Panc1 (cell line): Measurements from ENCODE around the gene ELK1. TPM values are rescaled to one million over a fixed set of nuclear protein-coding genes. Genes with fewer than 3 reads are reported as not detected.

Source experiments
- ATAC-seq: fragments of 200-7000 bp; cut with Tn5 transposase; 2 replicates; pipeline ENCODE4 v1.9.1; 2020; ENCODE audit warnings: mild to moderate bottlenecking, moderate library complexity
- BruUV-seq: library from RNA; stranded (reverse); fragments of 400-500 nt; replicated peaks from 2 replicates; lab custom pipeline; 2021; lab: Mats Ljungman, UMichigan
- CTCF ChIA-PET: fragments of 300-600 bp; sonication (Branson Sonifier 250); formaldehyde crosslinking; loops from one replicate; lab custom pipeline; 2022; ENCODE audit warnings: antibody characterized with exemption; lab: Charles Lee
- POLR2A ChIA-PET: fragments of 300-600 bp; sonication (Branson Sonifier 250); formaldehyde crosslinking; loops from one replicate; lab custom pipeline; 2022; ENCODE audit warnings: antibody characterized with exemption; lab: Charles Lee
- DNase-seq: peaks from one replicate; pipeline ENCODE4 v3.0.0-alpha.2; 2010; ENCODE audit warnings: low read depth, low spot score
- H3K27ac ChIP-seq: 2 replicates; pipeline ENCODE4 v1.5.1; 2011; ENCODE audit warnings: mild to moderate bottlenecking, low read length, inconsistent platforms
- H3K27me3 ChIP-seq: fragments of 200-500 bp; sonication (Bioruptor generic); 2 replicates; pipeline ENCODE4 v1.6.0; 2014; ENCODE audit warnings: low read length, inconsistent platforms; ENCODE audit not compliant: control insufficient read depth, insufficient read depth
- H3K36me3 ChIP-seq: fragments of 200-500 bp; sonication (Bioruptor generic); 2 replicates; pipeline ENCODE4 v1.5.1; 2014; ENCODE audit warnings: inconsistent platforms, mild to moderate bottlenecking, low read length, moderate library complexity; ENCODE audit not compliant: control insufficient read depth, insufficient read depth
- H3K4me1 ChIP-seq: 2 replicates; pipeline ENCODE4 v1.5.1; 2011; ENCODE audit warnings: inconsistent platforms, mild to moderate bottlenecking, low read length, moderate library complexity; ENCODE audit not compliant: control insufficient read depth, insufficient read depth
- H3K4me3 ChIP-seq, 2 experiments: 2 replicates each; pipeline ENCODE4 v1.5.1; 2011 to 2012; ENCODE audit warnings: low read depth in 2 of 2, low read length in 2 of 2, mild to moderate bottlenecking in 2 of 2, inconsistent platforms in 1 of 2, moderate library complexity in 1 of 2
- H3K9me3 ChIP-seq: fragments of 200-500 bp; sonication (Bioruptor generic); 2 replicates; pipeline ENCODE4 v1.5.1; 2014; ENCODE audit warnings: low read depth, mild to moderate bottlenecking, inconsistent platforms, low read length, moderate library complexity; ENCODE audit not compliant: control insufficient read depth, insufficient read depth
- POLR2AphosphoS5 ChIP-seq: IDR thresholded peaks from 2 replicates; pipeline ENCODE4 v1.6.1; 2012; ENCODE audit warnings: mild to moderate bottlenecking, low read depth, low read length, moderate library complexity
- SIN3A ChIP-seq: IDR thresholded peaks from 2 replicates; pipeline ENCODE4 v1.6.1; 2012; ENCODE audit warnings: low read depth, mild to moderate bottlenecking, low read length, moderate library complexity, borderline replicate concordance; ENCODE audit not compliant: insufficient read depth
- TCF7L2 ChIP-seq: IDR thresholded peaks from 2 replicates; pipeline ENCODE4 v1.6.1; 2011; ENCODE audit warnings: mild to moderate bottlenecking, low read depth, low read length, inconsistent platforms
- in situ Hi-C: cut with HindIII; loops from 2 replicates; pipeline ENCODE4 v1.10.0; 2016; ENCODE audit warnings: low sequenced_read_pairs, low pct_unique_long_range_greater_than_20kb
- intact Hi-C: fragments of 100-400 bp; cut with micrococcal nuclease; formaldehyde crosslinking; loops from one replicate; pipeline ENCODE4 v1.10.0; 2022; ENCODE audit not compliant: unreplicated experiment
- total RNA-seq: library from RNA; stranded (reverse); gene quantifications from one replicate; pipeline ENCODE4 v1.2.1, GENCODE V29; 2021; ENCODE audit not compliant: unreplicated experiment
- TF ChIP-seq, protein P1 (sequence below), 2 experiments: IDR thresholded peaks; 2 replicates each; pipeline ENCODE4 v1.6.1; 2011 to 2012; ENCODE audit warnings: low read depth in 2 of 2, control low read depth in 1 of 2, low read length in 1 of 2, mild to moderate bottlenecking in 1 of 2, moderate library complexity in 1 of 2; ENCODE audit not compliant: insufficient read depth in 1 of 2
- TF ChIP-seq, protein P2 (sequence below): fragments of 450-650 bp; IDR thresholded peaks from 2 replicates; pipeline ENCODE4 v1.5.1; 2017; ENCODE audit warnings: mild to moderate bottlenecking

ELK1 gene
- total RNA-seq, 1 experiment from 2014 or later = 64.6 TPM

DNA sequence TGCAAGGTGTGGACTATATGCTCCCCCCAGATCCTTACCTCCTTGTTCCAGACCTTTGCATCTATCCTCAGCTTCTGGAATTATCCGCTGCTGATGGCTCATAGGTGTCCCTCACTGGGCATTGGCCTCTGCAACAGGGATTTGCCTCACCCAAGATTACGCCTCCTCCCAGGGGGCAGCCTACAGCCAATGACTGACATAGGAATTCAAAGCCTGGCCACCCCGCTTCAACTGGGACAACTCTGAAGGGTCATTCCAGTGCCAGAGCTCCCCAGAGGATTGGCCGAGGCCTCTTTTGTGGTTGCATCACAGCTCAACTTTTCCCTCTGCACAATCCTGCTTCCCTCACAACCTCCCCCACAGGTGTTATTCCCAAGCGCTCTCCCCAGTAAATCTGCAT, 35.7 kb downstream of the ELK1 start:
- intact Hi-C loops = no loop called here
- no peak overlapping the region for H3K27ac ChIP-seq
- CTCF ChIA-PET = no interaction called here

DNA sequence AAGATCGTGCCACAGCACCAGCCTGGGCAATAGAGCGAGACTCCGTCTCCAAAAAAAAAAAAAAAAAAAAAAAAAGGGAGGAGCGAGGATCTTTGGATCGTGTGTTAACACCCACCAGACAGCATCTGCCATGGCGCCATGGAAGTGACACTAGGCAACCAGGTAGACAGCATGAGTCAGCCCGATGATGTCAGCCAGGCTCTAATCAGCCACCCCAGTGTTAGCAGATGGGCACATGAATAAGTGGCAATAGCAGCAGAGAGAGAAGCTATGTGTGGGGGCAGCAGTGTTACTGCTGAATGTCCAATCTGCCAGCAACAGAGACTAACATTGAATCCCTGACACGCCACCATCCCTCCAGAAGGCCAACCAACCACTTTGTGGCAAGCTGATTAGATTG, 37.3 kb downstream of the ELK1 start:
- no TSS peak for BruUV-seq
- CTCF ChIA-PET = no interaction called here
- in situ Hi-C loops = no loop called here

More for the DNA sequence above, 35.7 kb downstream of the ELK1 start:
- no peak for TF ChIP-seq SIN3A
- TF ChIP-seq, protein P1, sequence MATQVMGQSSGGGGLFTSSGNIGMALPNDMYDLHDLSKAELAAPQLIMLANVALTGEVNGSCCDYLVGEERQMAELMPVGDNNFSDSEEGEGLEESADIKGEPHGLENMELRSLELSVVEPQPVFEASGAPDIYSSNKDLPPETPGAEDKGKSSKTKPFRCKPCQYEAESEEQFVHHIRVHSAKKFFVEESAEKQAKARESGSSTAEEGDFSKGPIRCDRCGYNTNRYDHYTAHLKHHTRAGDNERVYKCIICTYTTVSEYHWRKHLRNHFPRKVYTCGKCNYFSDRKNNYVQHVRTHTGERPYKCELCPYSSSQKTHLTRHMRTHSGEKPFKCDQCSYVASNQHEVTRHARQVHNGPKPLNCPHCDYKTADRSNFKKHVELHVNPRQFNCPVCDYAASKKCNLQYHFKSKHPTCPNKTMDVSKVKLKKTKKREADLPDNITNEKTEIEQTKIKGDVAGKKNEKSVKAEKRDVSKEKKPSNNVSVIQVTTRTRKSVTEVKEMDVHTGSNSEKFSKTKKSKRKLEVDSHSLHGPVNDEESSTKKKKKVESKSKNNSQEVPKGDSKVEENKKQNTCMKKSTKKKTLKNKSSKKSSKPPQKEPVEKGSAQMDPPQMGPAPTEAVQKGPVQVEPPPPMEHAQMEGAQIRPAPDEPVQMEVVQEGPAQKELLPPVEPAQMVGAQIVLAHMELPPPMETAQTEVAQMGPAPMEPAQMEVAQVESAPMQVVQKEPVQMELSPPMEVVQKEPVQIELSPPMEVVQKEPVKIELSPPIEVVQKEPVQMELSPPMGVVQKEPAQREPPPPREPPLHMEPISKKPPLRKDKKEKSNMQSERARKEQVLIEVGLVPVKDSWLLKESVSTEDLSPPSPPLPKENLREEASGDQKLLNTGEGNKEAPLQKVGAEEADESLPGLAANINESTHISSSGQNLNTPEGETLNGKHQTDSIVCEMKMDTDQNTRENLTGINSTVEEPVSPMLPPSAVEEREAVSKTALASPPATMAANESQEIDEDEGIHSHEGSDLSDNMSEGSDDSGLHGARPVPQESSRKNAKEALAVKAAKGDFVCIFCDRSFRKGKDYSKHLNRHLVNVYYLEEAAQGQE (IDR thresholded peaks at IDR 0.05; ENCODE audit: insufficient read depth in 1 of 2, low read depth in 2 of 2, low read length in 1 of 2) = no peak
- TF ChIP-seq, protein P2, sequence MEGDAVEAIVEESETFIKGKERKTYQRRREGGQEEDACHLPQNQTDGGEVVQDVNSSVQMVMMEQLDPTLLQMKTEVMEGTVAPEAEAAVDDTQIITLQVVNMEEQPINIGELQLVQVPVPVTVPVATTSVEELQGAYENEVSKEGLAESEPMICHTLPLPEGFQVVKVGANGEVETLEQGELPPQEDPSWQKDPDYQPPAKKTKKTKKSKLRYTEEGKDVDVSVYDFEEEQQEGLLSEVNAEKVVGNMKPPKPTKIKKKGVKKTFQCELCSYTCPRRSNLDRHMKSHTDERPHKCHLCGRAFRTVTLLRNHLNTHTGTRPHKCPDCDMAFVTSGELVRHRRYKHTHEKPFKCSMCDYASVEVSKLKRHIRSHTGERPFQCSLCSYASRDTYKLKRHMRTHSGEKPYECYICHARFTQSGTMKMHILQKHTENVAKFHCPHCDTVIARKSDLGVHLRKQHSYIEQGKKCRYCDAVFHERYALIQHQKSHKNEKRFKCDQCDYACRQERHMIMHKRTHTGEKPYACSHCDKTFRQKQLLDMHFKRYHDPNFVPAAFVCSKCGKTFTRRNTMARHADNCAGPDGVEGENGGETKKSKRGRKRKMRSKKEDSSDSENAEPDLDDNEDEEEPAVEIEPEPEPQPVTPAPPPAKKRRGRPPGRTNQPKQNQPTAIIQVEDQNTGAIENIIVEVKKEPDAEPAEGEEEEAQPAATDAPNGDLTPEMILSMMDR = no peak
- no peak for TF ChIP-seq POLR2AphosphoS5
- no peak for TF ChIP-seq TCF7L2
- no peak for ATAC-seq
- H3K9me3 ChIP-seq = no peaks in the 10 kb centered on the region
- in situ Hi-C loops = no loop called here
- H3K36me3 ChIP-seq = no peaks in the 10 kb centered on the region
- POLR2A ChIA-PET = no interaction called here
- H3K27me3 ChIP-seq = no peaks in the 10 kb centered on the region
- H3K4me1 ChIP-seq = peaks cover 2% of the 10 kb centered on the region; the same call in 1 of the 2 replicates
- no TSS peak for BruUV-seq
- DNase-seq = no peak
- H3K4me3 ChIP-seq = no peak overlapping the region

DNA sequence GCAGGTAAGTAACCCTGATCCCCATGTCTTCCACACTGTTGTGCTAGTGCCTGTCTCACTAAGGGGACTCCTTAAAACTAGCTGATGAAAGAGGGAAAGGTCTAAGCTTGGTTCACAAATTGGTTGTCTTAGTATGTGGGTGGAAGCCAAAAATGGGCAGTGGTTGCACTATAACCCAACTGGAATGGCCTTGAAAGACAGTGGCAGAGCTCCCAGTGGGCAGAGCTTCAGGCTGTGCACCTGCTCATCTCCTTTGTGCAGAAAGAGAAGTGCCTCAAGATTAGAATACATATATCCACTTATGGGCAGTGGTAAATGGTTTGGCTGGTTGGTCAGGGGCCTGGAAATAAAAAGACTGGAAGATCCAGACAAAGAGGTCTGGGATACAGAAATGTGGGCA, 37.9 kb downstream of the ELK1 start:
- no peak for ATAC-seq
- ChIA-PET POLR2A (no interaction called here), CTCF (no interaction called here)
- Histone ChIP-seq H3K4me3 (no peak overlapping the region), H3K4me1 (peaks cover 2% of the 10 kb centered on the region; the same call in 1 of the 2 replicates), H3K27me3 (no peaks in the 10 kb centered on the region), H3K36me3 (no peaks in the 10 kb centered on the region), H3K9me3 (no peaks in the 10 kb centered on the region), H3K27ac (no peak overlapping the region)
- in situ Hi-C loops = no loop called here
- no TSS peak for BruUV-seq
- TF ChIP-seq POLR2AphosphoS5 (no peak), TCF7L2 (no peak), SIN3A (no peak)
- TF ChIP-seq, protein P1 (IDR thresholded peaks at IDR 0.05; ENCODE audit: insufficient read depth in 1 of 2, low read depth in 2 of 2, low read length in 1 of 2) = no peak
- TF ChIP-seq, protein P2 = no peak
- no peak for DNase-seq
- intact Hi-C loops = no loop called here

More for the DNA sequence above, 37.3 kb downstream of the ELK1 start:
- H3K9me3 ChIP-seq = no peaks in the 10 kb centered on the region
- ATAC-seq (no peak), DNase-seq (no peak)
- H3K27ac ChIP-seq = no peak overlapping the region
- POLR2A ChIA-PET = no interaction called here
- intact Hi-C loops = no loop called here
- no peak overlapping the region for H3K4me3 ChIP-seq
- no peaks in the 10 kb centered on the region for H3K27me3 ChIP-seq
- no peaks in the 10 kb centered on the region for H3K36me3 ChIP-seq
- peaks cover 2% of the 10 kb centered on the region; the same call in 1 of the 2 replicates for H3K4me1 ChIP-seq
- TF ChIP-seq POLR2AphosphoS5 = no peak
